A549 (cell line): ENCODE measurements around the gene KLHL3. TPM values are rescaled to one million over a fixed set of nuclear protein-coding genes. Genes with fewer than 3 reads are reported as not detected.

Experiments
- ATAC-seq, 2 experiments: fragments of 200-7000 bp in 1 of 2; fragments of >200 bp in 1 of 2; cut with Nextera tagmentation in 1 of 2; cut with Tn5 transposase in 1 of 2; 3 replicates each; pipeline versions ENCODE4 v1.8.0 to v1.9.1; 2018 to 2020; ENCODE audit warnings: mild to moderate bottlenecking in 1 of 2, moderate library complexity in 1 of 2
- CTCF ChIA-PET: fragments of 300-600 bp; sonication (Branson Sonifier 250); formaldehyde crosslinking; extraction: SDS; loops from one replicate; lab custom pipeline; 2021; ENCODE audit warnings: antibody characterized with exemption, inconsistent platforms; lab: Yijun Ruan, JAX
- POLR2A ChIA-PET: fragments of 350-600 bp; formaldehyde crosslinking; extraction: SDS; loops from one replicate; lab custom pipeline; 2021; ENCODE audit warnings: antibody characterized with exemption, inconsistent platforms; lab: Yijun Ruan, JAX
- DNase-seq, 2 experiments: peaks; one replicate each; pipeline versions ENCODE4 v3.0.0 to v3.0.0-alpha.2; 2011 to 2016; ENCODE audit warnings: low read depth in 1 of 2, low spot score in 1 of 2
- FAIRE-seq: peaks from 2 replicates; lab custom pipeline; 2011; peaks lifted over from hg19 to GRCh38; lab: Jason Lieb, UNC
- H3K27ac ChIP-seq, 2 experiments: fragments of >200 bp; sonication (Bioruptor Twin); formaldehyde crosslinking; 3 replicates each; pipeline ENCODE4 v1.5.1; 2016 to 2017
- H3K4me1 ChIP-seq: fragments of >200 bp; sonication (Bioruptor Twin); formaldehyde crosslinking; 3 replicates; pipeline ENCODE4 v1.6.1; 2016
- H3K4me2 ChIP-seq: fragments of >200 bp; sonication (Bioruptor Twin); formaldehyde crosslinking; 3 replicates; pipeline ENCODE4 v1.6.1; 2016
- H3K4me3 ChIP-seq: fragments of >200 bp; sonication (Bioruptor Twin); formaldehyde crosslinking; 3 replicates; pipeline ENCODE4 v1.5.1; 2016
- H3K9me3 ChIP-seq: fragments of >200 bp; sonication (Bioruptor Twin); formaldehyde crosslinking; 3 replicates; pipeline ENCODE4 v1.6.1; 2016
- BHLHE40 ChIP-seq: IDR thresholded peaks from 2 replicates; pipeline ENCODE4 v1.6.1; 2012; ENCODE audit warnings: low read depth, low read length, inconsistent platforms
- CBX2 ChIP-seq: fragments of 200-600 bp; sonication (generic); IDR thresholded peaks from 2 replicates; pipeline ENCODE4 v1.6.1; 2016; ENCODE audit warnings: low read depth, mild to moderate bottlenecking, borderline replicate concordance
- CEBPB ChIP-seq, 2 experiments: fragments of >200 bp in 1 of 2; sonication (Bioruptor Twin) in 1 of 2; formaldehyde crosslinking in 1 of 2; IDR thresholded peaks; 2 replicates each; pipeline ENCODE4 v1.6.1; 2012 to 2016
- CHD4 ChIP-seq: fragments of 200-600 bp; sonication (generic); IDR thresholded peaks from 2 replicates; pipeline ENCODE4 v1.6.1; 2016; ENCODE audit warnings: antibody characterized with exemption, mild to moderate bottlenecking, borderline replicate concordance
- EHF ChIP-seq: fragments of 250-450 bp; sonication (Bioruptor Pico); IDR thresholded peaks from 2 replicates; pipeline ENCODE4 v1.5.0; 2020; ENCODE audit warnings: mild to moderate bottlenecking
- EHMT2 ChIP-seq: fragments of 200-600 bp; sonication (generic); IDR thresholded peaks from 2 replicates; pipeline ENCODE4 v1.6.1; 2016; ENCODE audit warnings: antibody characterized with exemption, low read depth, mild to moderate bottlenecking, moderate library complexity
- FOSB ChIP-seq: fragments of 250-450 bp; sonication (Bioruptor Pico); IDR thresholded peaks from 2 replicates; pipeline ENCODE4 v1.5.0; 2020; ENCODE audit warnings: mild to moderate bottlenecking, moderate library complexity
- FOSL2 ChIP-seq, 2 experiments: fragments of 450-650 bp in 1 of 2; fragments of >200 bp in 1 of 2; sonication (Bioruptor Twin) in 1 of 2; formaldehyde crosslinking; IDR thresholded peaks; 2 replicates each; pipeline versions ENCODE4 v1.5.0 to v1.6.1; 2016 to 2020; ENCODE audit warnings: mild to moderate bottlenecking in 1 of 2, moderate library complexity in 1 of 2
- GATA3 ChIP-seq: IDR thresholded peaks from 2 replicates; pipeline ENCODE4 v1.6.1; 2012; ENCODE audit warnings: borderline replicate concordance
- HEYL ChIP-seq: fragments of 250-450 bp; sonication (Bioruptor Pico); IDR thresholded peaks from 2 replicates; pipeline ENCODE4 v1.8.0; 2021; ENCODE audit warnings: mild to moderate bottlenecking, moderate library complexity
- HOXB13 ChIP-seq: fragments of 250-450 bp; sonication (Bioruptor Pico); IDR thresholded peaks from 2 replicates; pipeline ENCODE4 v1.5.0; 2020; ENCODE audit warnings: low read depth, mild to moderate bottlenecking, moderate library complexity
- HOXB5 ChIP-seq: fragments of 250-450 bp; sonication (Bioruptor Pico); IDR thresholded peaks from 2 replicates; pipeline ENCODE4 v1.5.0; 2020; ENCODE audit warnings: mild to moderate bottlenecking, moderate library complexity
- JUN ChIP-seq, 2 experiments: fragments of >200 bp; sonication (Bioruptor Twin); formaldehyde crosslinking; IDR thresholded peaks; 2 replicates in 1 of 2; 3 replicates in 1 of 2; pipeline ENCODE4 v1.6.1; 2016 to 2017
- KDM1A ChIP-seq: fragments of 200-600 bp; sonication (generic); IDR thresholded peaks from 2 replicates; pipeline ENCODE4 v1.6.1; 2016; ENCODE audit warnings: low read depth, mild to moderate bottlenecking
- NR3C1 ChIP-seq: fragments of >200 bp; sonication (Bioruptor Twin); formaldehyde crosslinking; IDR thresholded peaks from 3 replicates; pipeline ENCODE4 v1.6.1; 2017
- RAD21 ChIP-seq, 2 experiments: fragments of >200 bp in 1 of 2; sonication (Bioruptor Twin) in 1 of 2; formaldehyde crosslinking in 1 of 2; IDR thresholded peaks in 1 of 2; conservative IDR thresholded peaks in 1 of 2; 2 replicates in 1 of 2; 3 replicates in 1 of 2; pipeline ENCODE4 v1.6.1; 2012 to 2018; ENCODE audit warnings: inconsistent platforms in 1 of 2
- RCOR1 ChIP-seq: fragments of 150-350 bp; IDR thresholded peaks from 2 replicates; pipeline ENCODE4 v1.6.1; 2014; ENCODE audit warnings: antibody characterized with exemption, low read length, low read depth
- RFX5 ChIP-seq: fragments of 450-650 bp; IDR thresholded peaks from 2 replicates; pipeline ENCODE4 v1.7.1; 2014; ENCODE audit warnings: antibody characterized with exemption, mild to moderate bottlenecking, moderate library complexity
- RNF2 ChIP-seq: fragments of 200-600 bp; sonication (generic); IDR thresholded peaks from 2 replicates; pipeline ENCODE4 v1.6.1; 2016; ENCODE audit warnings: low read depth, mild to moderate bottlenecking, antibody characterized with exemption, moderate library complexity, borderline replicate concordance
- SREBF2 ChIP-seq: fragments of 450-650 bp; IDR thresholded peaks from 2 replicates; pipeline ENCODE4 v1.6.1; 2014; ENCODE audit warnings: mild to moderate bottlenecking, moderate library complexity
- ZFP36 ChIP-seq: fragments of 450-650 bp; IDR thresholded peaks from 2 replicates; pipeline ENCODE4 v1.6.1; 2014; ENCODE audit warnings: borderline replicate concordance; ENCODE audit not compliant: partially characterized antibody
- WGBS: methylation state at CpG from one replicate; pipeline ENCODE4 v1.1.6; 2017; ENCODE audit errors: missing lambda C conversion rate; 5-methylcytosine and 5-hydroxymethylcytosine counted together
- polyA plus RNA-seq, 4 experiments: library from polyadenylated mRNA; depleted of rRNA in 3 of 4; stranded (reverse); fragments of >200 nt; fragmentation: RNase III in 1 of 4; extraction: RNeasy Plus Mini Kit Qiagen cat#74134 plus additional on column Dnase treatment in 1 of 4; gene quantifications; 2 replicates in 3 of 4; 3 replicates in 1 of 4; pipeline ENCODE4 v1.2.3, GENCODE V29; 2011 to 2017
- TF ChIP-seq, protein P1 (sequence below): fragments of 250-450 bp; sonication (Bioruptor Pico); IDR thresholded peaks from 2 replicates; pipeline ENCODE4 v1.5.0; 2020; ENCODE audit warnings: low read depth, mild to moderate bottlenecking, moderate library complexity
- TF ChIP-seq, protein P2 (sequence below): fragments of >200 bp; sonication (Bioruptor Twin); formaldehyde crosslinking; IDR thresholded peaks from 3 replicates; pipeline ENCODE4 v1.6.1; 2016
- TF ChIP-seq, protein P3 (sequence below): IDR thresholded peaks from 2 replicates; pipeline ENCODE4 v1.6.1; 2012; ENCODE audit warnings: low read depth, borderline replicate concordance
- TF ChIP-seq, protein P4 (sequence below): fragments of 450-650 bp; IDR thresholded peaks from 2 replicates; pipeline ENCODE4 v1.6.1; 2014; ENCODE audit warnings: antibody characterized with exemption
- TF ChIP-seq, protein P5 (sequence below): IDR thresholded peaks from 2 replicates; pipeline ENCODE4 v1.6.1; 2012
- TF ChIP-seq, protein P6 (sequence below): fragments of >200 bp; sonication (Bioruptor Twin); formaldehyde crosslinking; IDR thresholded peaks from 2 replicates; pipeline ENCODE4 v1.6.1; 2016
- TF ChIP-seq, protein P7 (sequence below): fragments of >200 bp; sonication (Bioruptor Twin); formaldehyde crosslinking; IDR thresholded peaks from 3 replicates; pipeline ENCODE4 v1.5.1; 2016

KLHL3 gene
- polyA plus RNA-seq, 2 of the 4 experiments (the other 2 are of a cell fraction): 0.35 to 1.1 TPM

DNA sequence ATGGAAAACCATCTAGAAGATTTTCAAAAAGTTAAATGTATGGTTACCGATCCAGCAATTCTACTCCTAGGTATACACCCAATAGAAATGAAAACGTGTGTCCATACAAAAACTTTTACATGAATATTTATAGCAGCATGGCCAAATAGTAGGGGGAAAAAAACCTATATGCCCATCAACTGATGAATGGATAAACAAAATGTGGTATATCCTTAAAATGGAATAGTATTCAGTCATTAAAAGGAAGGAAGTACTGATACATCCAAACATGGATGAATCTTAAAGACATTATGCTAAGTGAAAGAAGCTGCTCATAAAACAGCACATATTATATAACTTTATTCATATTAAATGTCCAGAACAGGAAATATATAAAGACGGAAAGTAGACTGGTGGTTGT lies 143.6 kb downstream of the KLHL3 start:
- 64% methylated on average over 3 of the region's 3 CpGs for WGBS
- ATAC-seq (no peak), DNase-seq (no peak), FAIRE-seq (no peak)
- TF ChIP-seq RAD21 (conservative IDR thresholded peaks at IDR 0.05 in 1 of 2, IDR thresholded peaks at IDR 0.05 in 1 of 2): no peak
- TF ChIP-seq RCOR1: no peak
- no peak for TF ChIP-seq HEYL (CRISPR knock-in tag)
- TF ChIP-seq RNF2: no peak
- TF ChIP-seq BHLHE40: no peak
- no peak for TF ChIP-seq GATA3
- TF ChIP-seq EHF (CRISPR knock-in tag): no peak
- TF ChIP-seq, protein P1, sequence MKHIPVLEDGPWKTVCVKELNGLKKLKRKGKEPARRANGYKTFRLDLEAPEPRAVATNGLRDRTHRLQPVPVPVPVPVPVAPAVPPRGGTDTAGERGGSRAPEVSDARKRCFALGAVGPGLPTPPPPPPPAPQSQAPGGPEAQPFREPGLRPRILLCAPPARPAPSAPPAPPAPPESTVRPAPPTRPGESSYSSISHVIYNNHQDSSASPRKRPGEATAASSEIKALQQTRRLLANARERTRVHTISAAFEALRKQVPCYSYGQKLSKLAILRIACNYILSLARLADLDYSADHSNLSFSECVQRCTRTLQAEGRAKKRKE (CRISPR knock-in tag): no peak
- no peak for TF ChIP-seq FOSB (CRISPR knock-in tag)
- TF ChIP-seq, protein P2, sequence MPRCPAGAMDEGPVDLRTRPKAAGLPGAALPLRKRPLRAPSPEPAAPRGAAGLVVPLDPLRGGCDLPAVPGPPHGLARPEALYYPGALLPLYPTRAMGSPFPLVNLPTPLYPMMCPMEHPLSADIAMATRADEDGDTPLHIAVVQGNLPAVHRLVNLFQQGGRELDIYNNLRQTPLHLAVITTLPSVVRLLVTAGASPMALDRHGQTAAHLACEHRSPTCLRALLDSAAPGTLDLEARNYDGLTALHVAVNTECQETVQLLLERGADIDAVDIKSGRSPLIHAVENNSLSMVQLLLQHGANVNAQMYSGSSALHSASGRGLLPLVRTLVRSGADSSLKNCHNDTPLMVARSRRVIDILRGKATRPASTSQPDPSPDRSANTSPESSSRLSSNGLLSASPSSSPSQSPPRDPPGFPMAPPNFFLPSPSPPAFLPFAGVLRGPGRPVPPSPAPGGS: no peak
- TF ChIP-seq, protein P3, sequence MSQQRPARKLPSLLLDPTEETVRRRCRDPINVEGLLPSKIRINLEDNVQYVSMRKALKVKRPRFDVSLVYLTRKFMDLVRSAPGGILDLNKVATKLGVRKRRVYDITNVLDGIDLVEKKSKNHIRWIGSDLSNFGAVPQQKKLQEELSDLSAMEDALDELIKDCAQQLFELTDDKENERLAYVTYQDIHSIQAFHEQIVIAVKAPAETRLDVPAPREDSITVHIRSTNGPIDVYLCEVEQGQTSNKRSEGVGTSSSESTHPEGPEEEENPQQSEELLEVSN: no peak
- no peak for TF ChIP-seq FOSL2 (IDR thresholded peaks at IDR 0.05)
- no peak for TF ChIP-seq FOSL2 (CRISPR knock-in tag; IDR thresholded peaks at IDR 0.05)
- TF ChIP-seq SREBF2: no peak
- no peak for TF ChIP-seq ZFP36
- H3K4me1 ChIP-seq: no peaks in the 10 kb centered on the region
- ChIA-PET POLR2A (no interaction called here), CTCF (interaction anchor here (1.2 kb wide), 1 partner anchor 101 kb away, joined by 3 read pairs; no protein-coding TSS in a partner anchor)
- H3K27ac ChIP-seq: no peak overlapping the region
- H3K4me3 ChIP-seq: no peak overlapping the region
- peaks cover 8% of the 10 kb centered on the region; the same call in 1 of the 3 replicates for H3K9me3 ChIP-seq
- H3K4me2 ChIP-seq: no peak overlapping the region

DNA sequence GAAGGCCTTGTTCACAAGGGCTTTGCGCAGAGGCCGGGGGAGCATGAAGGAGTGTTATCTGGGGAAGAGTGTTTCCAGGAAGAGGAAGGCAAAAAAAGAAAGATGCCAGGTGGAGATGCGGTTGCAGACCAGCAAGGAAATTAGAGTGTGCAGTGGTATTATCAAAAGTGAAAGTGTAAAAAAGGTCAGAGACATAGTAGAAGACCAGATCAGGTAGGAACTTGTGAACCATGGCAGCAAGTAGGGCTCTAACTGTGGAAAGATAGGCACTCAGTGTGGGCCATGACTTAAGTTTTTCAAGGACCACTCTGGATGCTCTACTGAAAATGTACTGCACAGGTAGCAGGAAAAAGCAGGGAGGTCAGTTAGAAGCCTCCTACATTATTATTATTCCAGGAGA lies 146.7 kb downstream of the KLHL3 start:
- no peak for FAIRE-seq
- H3K4me2 ChIP-seq: no peak overlapping the region
- ATAC-seq: no peak
- H3K4me1 ChIP-seq: no peaks in the 10 kb centered on the region
- POLR2A ChIA-PET: no interaction called here
- TF ChIP-seq HOXB5 (CRISPR knock-in tag) (no peak), RFX5 (no peak), CHD4 (no peak), FOSL2 (IDR thresholded peaks at IDR 0.05) (no peak), FOSL2 (CRISPR knock-in tag; IDR thresholded peaks at IDR 0.05) (no peak), RNF2 (no peak), NR3C1 (no peak), EHMT2 (no peak), CBX2 (no peak), HOXB13 (CRISPR knock-in tag) (no peak), JUN (IDR thresholded peaks at IDR 0.05) (no peak), CEBPB (IDR thresholded peaks at IDR 0.05) (no peak), KDM1A (no peak)
- TF ChIP-seq, protein P4, sequence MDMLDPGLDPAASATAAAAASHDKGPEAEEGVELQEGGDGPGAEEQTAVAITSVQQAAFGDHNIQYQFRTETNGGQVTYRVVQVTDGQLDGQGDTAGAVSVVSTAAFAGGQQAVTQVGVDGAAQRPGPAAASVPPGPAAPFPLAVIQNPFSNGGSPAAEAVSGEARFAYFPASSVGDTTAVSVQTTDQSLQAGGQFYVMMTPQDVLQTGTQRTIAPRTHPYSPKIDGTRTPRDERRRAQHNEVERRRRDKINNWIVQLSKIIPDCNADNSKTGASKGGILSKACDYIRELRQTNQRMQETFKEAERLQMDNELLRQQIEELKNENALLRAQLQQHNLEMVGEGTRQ: no peak
- TF ChIP-seq, protein P3: no peak
- TF ChIP-seq, protein P5, sequence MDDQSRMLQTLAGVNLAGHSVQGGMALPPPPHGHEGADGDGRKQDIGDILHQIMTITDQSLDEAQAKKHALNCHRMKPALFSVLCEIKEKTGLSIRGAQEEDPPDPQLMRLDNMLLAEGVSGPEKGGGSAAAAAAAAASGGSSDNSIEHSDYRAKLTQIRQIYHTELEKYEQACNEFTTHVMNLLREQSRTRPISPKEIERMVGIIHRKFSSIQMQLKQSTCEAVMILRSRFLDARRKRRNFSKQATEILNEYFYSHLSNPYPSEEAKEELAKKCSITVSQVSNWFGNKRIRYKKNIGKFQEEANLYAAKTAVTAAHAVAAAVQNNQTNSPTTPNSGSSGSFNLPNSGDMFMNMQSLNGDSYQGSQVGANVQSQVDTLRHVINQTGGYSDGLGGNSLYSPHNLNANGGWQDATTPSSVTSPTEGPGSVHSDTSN: no peak
- TF ChIP-seq, protein P6, sequence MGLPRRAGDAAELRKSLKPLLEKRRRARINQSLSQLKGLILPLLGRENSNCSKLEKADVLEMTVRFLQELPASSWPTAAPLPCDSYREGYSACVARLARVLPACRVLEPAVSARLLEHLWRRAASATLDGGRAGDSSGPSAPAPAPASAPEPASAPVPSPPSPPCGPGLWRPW: no peak
- TF ChIP-seq, protein P7, sequence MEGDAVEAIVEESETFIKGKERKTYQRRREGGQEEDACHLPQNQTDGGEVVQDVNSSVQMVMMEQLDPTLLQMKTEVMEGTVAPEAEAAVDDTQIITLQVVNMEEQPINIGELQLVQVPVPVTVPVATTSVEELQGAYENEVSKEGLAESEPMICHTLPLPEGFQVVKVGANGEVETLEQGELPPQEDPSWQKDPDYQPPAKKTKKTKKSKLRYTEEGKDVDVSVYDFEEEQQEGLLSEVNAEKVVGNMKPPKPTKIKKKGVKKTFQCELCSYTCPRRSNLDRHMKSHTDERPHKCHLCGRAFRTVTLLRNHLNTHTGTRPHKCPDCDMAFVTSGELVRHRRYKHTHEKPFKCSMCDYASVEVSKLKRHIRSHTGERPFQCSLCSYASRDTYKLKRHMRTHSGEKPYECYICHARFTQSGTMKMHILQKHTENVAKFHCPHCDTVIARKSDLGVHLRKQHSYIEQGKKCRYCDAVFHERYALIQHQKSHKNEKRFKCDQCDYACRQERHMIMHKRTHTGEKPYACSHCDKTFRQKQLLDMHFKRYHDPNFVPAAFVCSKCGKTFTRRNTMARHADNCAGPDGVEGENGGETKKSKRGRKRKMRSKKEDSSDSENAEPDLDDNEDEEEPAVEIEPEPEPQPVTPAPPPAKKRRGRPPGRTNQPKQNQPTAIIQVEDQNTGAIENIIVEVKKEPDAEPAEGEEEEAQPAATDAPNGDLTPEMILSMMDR: no peak
- DNase-seq: no peak
- CTCF ChIA-PET: no interaction called here
- H3K4me3 ChIP-seq: no peak overlapping the region
- WGBS: 56% methylated on average over 3 of the region's 3 CpGs
- H3K9me3 ChIP-seq: peaks cover 8% of the 10 kb centered on the region; the same call in 1 of the 3 replicates
- no peak overlapping the region for H3K27ac ChIP-seq
